ENCODE data around the gene STX7. TPM values are rescaled to one million over a fixed set of nuclear protein-coding genes. Genes with fewer than 3 reads are reported as not detected.

The STX7 gene
- total RNA-seq, 1 experiment from 2014 or later: 28.4 TPM

DNA sequence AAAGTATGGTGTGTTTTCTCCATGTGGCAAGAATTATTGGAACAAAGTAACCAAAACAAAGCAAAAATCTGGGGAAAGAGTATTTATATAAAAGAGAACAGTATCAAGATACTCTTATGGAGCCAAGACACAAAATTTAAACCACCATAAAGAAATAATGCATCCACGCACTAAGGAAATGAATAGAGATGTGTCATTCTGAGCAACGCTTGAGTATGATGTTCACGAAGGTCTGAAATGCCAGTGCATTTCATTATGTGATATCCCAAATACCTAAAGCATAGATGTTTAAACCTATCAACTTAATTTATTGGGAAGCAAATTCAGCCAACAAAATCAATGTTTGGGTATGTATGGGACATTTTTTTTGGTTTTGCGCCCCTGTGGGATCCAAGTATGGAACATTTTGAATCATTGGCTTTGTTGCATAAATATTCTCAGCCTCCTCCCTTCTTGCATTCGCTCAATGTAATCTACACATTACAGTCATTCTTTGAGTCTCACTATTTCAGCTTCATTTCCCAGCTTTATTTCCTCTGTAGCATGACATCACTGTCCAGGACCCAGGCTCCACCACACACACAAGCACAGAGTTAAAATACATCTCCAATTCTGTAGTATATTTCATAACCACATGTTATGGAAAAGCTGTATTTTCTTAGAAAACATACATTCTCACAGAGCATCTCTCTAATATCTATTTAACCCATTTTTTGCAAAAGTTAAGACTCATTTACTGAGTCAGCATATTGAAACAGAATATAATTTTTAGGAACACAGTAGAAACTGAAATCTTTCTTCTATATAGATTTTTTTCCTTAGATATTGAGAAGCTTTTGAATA is 100.0 kb downstream of the STX7 start:
- DNase-seq (ENCODE audit: low read depth): no peak

DNA sequence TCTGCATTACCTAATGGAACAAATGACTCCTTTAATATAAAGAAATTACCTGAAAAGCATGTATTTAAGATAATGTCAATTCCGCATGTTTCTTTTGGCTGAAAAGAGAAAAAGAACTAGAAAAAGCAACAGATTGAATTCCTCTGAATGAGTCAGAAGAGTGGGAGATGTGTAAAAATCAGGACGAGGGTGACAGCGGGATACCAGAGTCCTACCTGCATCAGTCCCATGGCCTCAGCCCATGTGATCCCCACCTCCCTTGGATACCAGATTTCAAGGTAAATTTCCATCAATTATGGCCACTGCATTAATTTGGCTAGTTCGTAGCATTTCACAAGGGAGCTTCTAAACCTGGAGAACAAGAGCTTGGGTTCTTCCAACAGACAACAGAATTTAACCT is 101.6 kb downstream of the STX7 start:
- DNase-seq (ENCODE audit: low read depth): no peak

DNA sequence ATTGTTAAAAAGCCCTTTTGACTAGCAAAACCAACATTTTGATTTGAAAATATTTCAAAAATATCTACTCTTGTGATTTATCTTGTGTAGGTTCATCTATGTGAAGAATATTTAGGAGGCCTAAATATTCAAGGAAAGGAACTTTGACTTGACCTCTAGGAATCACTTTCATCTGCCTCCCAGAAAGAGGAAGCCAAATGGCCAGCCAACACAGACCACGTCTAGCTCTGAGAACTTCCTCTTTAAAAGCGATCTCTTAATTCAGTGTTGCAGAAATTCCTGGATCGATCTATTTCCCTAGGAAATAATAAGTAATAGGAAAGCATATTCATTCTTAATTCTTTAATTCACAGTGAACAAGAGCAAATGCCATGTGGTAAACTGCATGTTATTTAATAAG is 102.1 kb downstream of the STX7 start:
- no peak for DNase-seq (ENCODE audit: low read depth)

DNA sequence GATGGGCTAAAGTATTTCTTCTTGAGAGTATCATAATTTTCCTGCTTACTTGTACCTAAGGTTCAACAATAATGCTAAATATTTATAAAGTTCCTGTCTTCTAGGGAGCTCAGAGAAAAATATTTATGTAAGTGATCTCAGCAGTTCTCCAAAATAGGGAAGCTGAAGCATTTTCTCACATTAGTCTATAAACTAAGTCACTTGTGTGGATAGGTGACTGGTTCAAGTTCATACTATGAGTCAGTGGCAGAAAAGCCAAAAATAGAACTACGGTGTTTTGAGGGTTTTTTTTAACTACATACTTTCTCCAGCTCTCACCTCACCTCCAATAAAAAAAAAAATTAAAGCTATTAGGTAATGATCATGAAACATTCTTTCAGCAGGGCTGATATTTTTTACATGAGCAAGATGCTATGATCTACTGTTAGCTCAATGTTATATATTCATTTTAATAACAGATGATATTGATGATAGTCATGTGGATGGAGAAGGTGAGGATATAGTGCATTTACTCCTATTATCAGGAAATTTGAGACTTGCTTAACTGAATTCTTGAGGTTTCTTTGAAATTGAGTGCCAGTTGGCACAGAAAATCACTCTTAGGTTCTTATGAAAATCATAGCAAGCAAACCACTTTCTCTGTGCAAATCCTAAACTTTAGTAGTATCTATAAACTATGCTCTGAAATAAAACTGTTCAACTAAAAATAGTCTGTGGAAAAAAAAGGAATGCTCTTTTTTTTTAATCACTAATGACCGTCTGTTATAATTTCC is 107.6 kb downstream of the STX7 start:
- no peak for DNase-seq (ENCODE audit: low read depth)

DNA sequence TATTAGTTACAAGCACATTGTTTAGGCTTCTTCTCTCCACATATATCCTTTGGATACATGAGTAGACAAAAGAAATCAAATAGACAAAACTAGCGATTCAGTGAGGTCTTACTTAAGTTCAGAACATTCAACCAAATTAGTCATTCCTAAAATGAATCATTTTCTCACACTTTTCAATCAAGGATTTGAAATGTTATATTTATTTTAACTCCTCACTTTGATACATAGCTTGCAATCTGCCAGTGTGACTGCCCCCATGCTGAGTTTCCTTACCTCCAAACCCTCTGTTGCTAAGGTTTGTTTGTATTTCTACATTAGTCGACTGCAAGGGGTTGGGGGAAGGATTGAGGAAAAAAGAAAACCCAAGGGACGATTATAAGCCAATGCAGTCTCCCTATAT is 108.2 kb downstream of the STX7 start:
- DNase-seq (ENCODE audit: low read depth): no peak

DNA sequence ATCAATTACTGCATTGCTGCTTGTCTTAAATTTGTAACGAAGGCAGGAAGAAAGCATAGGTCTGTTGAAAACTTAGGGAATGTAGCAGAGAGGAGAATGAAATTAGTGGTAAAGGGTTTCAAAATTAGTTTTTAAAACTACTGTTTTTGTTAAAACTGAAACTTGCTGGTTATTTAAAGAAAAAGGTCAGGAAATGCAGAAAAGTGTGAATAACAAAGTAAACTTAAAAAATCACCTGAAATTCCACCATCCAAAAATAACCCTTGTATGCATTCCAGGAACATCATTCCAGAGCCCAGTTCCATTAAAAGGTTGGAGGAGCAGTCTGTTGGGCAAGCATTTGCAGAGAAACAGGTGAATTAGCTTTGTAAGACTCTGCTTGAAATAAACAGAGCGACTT is 108.6 kb downstream of the STX7 start:
- no peak for DNase-seq (ENCODE audit: low read depth)

DNA sequence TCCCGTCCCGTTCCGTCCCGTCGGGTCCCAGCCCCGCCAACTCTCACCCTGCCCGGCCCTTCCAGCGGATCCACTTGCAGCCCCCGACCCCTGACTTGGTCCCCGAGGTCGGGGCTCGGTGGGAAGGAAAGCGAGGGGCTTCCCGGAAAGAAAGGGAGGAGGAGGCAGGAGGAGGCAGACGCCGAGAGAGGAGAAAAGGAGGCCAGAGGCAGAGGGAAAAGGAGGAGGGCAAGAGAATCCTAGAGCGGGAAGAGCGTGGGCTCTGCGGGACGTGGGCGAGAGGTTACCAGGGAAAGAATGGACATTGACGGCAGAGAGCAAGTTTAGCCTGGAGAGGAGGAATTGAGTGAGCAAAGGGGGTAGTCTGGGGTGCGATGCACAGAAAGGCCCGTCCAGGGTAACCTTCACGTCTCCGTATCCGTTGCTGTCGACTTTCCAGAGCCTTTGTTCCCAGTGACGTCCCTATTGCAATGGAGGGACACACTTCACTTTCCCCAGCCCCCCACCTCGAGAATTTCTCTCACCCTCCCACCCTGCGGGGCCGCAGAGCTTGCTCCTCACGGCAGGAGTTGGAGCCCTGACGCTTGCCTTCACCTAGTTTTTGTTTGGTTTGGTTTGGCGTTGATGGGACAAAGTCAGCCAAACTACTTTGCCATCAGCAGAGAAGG is 111.2 kb downstream of the STX7 start:
- DNase-seq (ENCODE audit: low read depth): no peak

DNA sequence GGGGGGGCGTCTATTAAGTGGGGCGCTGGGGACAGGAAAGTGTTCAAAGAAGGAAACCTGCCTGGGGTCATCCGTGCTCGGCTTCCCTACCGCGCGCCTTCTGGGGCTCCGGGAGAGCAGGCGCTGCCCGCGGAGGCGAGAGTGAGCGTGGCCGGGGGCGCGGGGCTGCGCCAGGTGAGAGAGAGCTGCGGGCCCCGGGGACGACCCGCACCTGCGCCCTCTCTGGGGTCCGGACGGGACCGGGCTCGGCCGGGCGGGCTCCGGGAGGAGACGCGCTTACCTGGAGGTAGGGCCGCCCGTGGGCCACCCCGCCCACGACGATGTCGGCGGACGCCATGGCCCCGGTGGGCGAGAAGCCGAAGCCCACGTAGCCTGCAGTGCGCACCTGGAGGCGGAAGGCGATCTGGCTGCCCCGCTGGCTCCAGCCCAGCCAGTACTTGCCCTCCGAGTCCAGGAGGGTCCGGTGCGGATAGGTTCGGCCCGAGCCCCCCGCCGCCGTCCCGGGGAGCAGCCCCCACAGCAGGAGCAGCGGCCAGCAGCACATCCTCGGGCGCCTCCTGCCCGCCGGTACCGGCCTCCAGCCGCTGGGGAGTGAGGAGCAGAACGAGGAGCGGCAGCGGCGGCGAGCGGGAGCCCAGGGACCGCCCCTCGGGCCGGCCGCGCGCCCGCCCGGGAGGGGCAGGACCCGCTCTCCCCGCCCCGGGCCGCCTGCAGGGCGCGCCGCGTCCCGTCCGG is 111.9 kb downstream of the STX7 start, which contains the start of gene MOXD1:
Gene MOXD1, minus strand, starts transcription at position 593 of the 735 bp plus-strand sequence. Its CDS starts 49 bp downstream, at position 544.
- peak; percentile 60 for DNase-seq (ENCODE audit: low read depth)

DNA sequence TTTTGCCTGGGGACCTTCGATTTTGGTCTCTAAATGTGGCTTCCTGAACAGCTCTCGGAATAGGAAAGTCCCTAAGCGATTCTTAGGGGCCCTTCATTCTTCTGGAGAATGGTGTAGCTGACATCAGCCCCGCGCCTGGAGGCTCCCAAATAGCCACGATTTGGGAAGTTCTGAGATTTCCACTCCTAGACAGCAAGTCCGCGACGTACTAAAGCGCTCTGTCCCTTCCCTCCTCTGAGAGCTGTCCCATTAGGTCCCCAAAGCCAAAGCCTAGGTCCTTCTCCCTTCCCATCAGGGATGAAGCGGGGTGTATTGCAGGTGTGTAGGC is 112.4 kb downstream of the STX7 start:
- DNase-seq (ENCODE audit: low read depth): no peak

DNA sequence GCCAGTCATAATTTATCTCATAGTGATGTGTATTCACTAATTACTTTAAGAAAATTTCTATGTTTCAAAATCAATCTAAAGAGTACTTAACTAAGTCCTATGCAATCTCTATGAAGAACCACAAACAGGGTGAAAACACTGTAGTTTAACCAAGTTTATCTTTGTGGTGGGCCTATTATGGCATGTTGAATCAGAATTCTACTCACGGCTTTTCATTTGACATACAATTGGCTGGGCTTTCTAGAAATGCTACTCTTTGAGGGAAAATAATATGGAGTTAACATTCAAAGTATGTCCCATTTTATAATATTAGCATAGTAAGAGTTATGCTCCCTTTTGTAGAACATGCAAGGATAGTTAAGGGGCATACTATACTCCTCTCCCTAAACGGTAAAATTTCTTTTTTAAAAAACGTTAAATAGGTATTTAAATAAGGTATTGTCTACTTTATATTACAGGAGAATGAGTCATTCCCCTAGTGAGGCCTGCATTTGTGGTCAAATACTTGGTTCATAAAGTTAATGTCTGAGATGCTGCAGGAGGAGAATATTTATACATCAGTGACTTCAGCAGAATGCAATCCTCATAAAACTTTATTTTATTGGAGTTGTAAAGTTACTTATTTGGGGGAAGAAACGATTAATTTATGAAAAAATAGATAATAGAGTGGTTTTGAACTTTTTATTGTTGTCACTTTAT is 113.4 kb downstream of the STX7 start:
- peak; percentile 18 for DNase-seq (ENCODE audit: low read depth)

Other genes with a start within 250 kb of the STX7 start
- 0.71 and 0.97 TPM in 2 replicates for gene MOXD1, start 111.6 kb downstream of the STX7 start, total RNA-seq (2014; rRNA removed; shearing (Covaris generic))
- not detected in 2 replicates for gene TAAR9, start 25.2 kb upstream of the STX7 start, total RNA-seq (2014; rRNA removed; shearing (Covaris generic))
- not detected in 2 replicates for gene TAAR8, start 39.6 kb upstream of the STX7 start, total RNA-seq (2014; rRNA removed; shearing (Covaris generic))
- gene TAAR6, start 57.2 kb upstream of the STX7 start, total RNA-seq (2014; rRNA removed; shearing (Covaris generic)): not detected in 2 replicates
- gene TAAR5, start 76.6 kb upstream of the STX7 start, total RNA-seq (2014; rRNA removed; shearing (Covaris generic)): not detected in 2 replicates
- gene TAAR2, start 111.2 kb upstream of the STX7 start, total RNA-seq (2014; rRNA removed; shearing (Covaris generic)): not detected in 2 replicates
- not detected in 2 replicates for gene TAAR1, start 146.1 kb upstream of the STX7 start, total RNA-seq (2014; rRNA removed; shearing (Covaris generic))
- 0.23 TPM in 1 of 2 replicates, not detected in the other for gene VNN1, start 200.9 kb upstream of the STX7 start, total RNA-seq (2014; rRNA removed; shearing (Covaris generic))
- gene VNN2, start 244.8 kb upstream of the STX7 start, total RNA-seq (2014; rRNA removed; shearing (Covaris generic)): 0.48 TPM in 1 of 2 replicates, not detected in the other

Measured in Daoy (cell line).